HG03378 (cell line): ENCODE data around the gene AGAP9.
"Not testable (repeated sequence)": the region's sequence is repeated elsewhere in the genome, so short reads cannot be mapped to it uniquely, and the experiment has no call there.

Source experiments
- ATAC-seq: cut with Tn5 transposase; IDR thresholded peaks from one replicate; pipeline ENCODE4 v1.9.1; 2021; ENCODE audit warnings: mild to moderate bottlenecking, moderate library complexity; ENCODE audit not compliant: unreplicated experiment

Gene AGAP9

GRCh38 chr10:47458466-47459154 is 64.8 kb downstream of the AGAP9 start:
- no peak for ATAC-seq

- no peak for ATAC-seq
Measured at GRCh38 chr10:47457826-47458225, 65.6 kb downstream of the AGAP9 start.

GRCh38 chr10:47457528-47457820 is 66.0 kb downstream of the AGAP9 start:
- ATAC-seq = no peak

- no peak for ATAC-seq
Measured at GRCh38 chr10:47456794-47457527, 66.5 kb downstream of the AGAP9 start.

GRCh38 chr10:47456079-47456785 is 67.2 kb downstream of the AGAP9 start:
- ATAC-seq = no peak

- ATAC-seq = not testable (repeated sequence)
Measured at GRCh38 chr10:47455350-47456078, 67.9 kb downstream of the AGAP9 start.

- no peak for ATAC-seq
Measured at GRCh38 chr10:47454780-47455058, 68.7 kb downstream of the AGAP9 start.

- no peak for ATAC-seq
Measured at GRCh38 chr10:47454008-47454779, 69.2 kb downstream of the AGAP9 start.

GRCh38 chr10:47453141-47454007 is 70.1 kb downstream of the AGAP9 start:
- no peak for ATAC-seq

- ATAC-seq = no peak
Measured at GRCh38 chr10:47452495-47453140, 70.8 kb downstream of the AGAP9 start.

GRCh38 chr10:47451998-47452494 is 71.4 kb downstream of the AGAP9 start:
- no peak for ATAC-seq
